GM23248 (cell line): ENCODE measurements around the gene CLDN24.

Experiments used
- EZH2 ChIP-seq: fragments of 200-600 bp; sonication (generic); IDR thresholded peaks from 2 replicates; pipeline ENCODE4 v1.6.1; 2018; ENCODE audit warnings: antibody characterized with exemption, mild to moderate bottlenecking; ENCODE audit not compliant: insufficient read depth, poor library complexity, severe bottlenecking
- EZH2phosphoT487 ChIP-seq: fragments of 200-600 bp; sonication (generic); IDR thresholded peaks from 2 replicates; pipeline ENCODE4 v1.6.1; 2018; ENCODE audit warnings: antibody characterized with exemption, moderate library complexity, mild to moderate bottlenecking, low read depth; ENCODE audit not compliant: insufficient read depth

DNA sequence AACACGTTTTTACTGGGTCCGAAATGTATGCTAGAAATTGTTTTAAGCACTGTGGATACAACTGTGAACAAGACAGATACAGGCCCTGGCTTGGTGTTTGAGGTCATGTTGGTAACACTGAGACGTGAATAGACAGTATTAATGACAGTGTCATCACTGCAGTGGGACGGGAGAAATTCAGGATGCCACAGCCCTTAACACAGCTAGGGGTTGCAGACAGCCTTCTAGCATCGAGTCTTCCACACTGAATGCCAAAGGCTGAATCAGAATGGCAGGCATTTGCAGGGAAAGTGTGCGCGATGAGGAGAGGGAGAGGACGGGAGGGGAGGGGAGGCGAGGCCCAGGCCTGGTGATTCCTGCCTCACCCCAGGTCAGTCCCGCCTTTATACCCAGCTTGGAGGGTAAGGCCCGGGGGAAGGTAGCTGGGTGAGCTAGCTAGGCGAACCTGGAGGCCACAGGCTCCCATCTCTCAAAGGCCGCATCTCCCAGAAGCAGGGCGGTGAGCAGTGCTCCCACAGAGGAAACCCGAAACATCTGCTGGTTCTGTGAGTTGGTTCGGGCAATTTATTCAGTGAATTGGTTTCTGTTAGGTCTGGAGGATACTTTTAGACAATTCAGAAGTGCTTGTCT is 44.1 kb upstream of the CLDN24 start:
- TF ChIP-seq EZH2 (no peak), EZH2phosphoT487 (no peak)
